HepG2 (cell line): ENCODE measurements around the gene FBXW8. TPM values are rescaled to one million over a fixed set of nuclear protein-coding genes. Genes with fewer than 3 reads are reported as not detected.

ENCODE experiments used
- AGO2 ChIP-seq: fragments of 200-400 bp; formaldehyde crosslinking; optimal IDR thresholded peaks from 2 replicates; pipeline ENCODE3; 2017; ENCODE audit warnings: mild to moderate bottlenecking, low read depth, low read length, moderate library complexity
- TOPORS ChIP-seq: sonication (generic); formaldehyde crosslinking; IDR thresholded peaks from 2 replicates; pipeline ENCODE4 v1.8.0; 2023; ENCODE audit warnings: mild to moderate bottlenecking, missing genetic modification reagents
- ZNF407 ChIP-seq: sonication (generic); formaldehyde crosslinking; IDR thresholded peaks from one replicate; pipeline ENCODE4 v1.5.1; 2020; ENCODE audit warnings: mild to moderate bottlenecking, missing genetic modification reagents; ENCODE audit errors: not compliant biosample characterization
- polyA plus RNA-seq, 8 experiments: library from polyadenylated mRNA; depleted of rRNA in 3 of 8; stranded (reverse) in 7 of 8; unstranded in 1 of 8; fragments of >200 nt; fragmentation: Illumina TruSeq in 4 of 8; extraction: Trizol in 4 of 8; gene quantifications; 2 replicates each; pipeline versions ENCODE4 v1.2.1 to v1.2.3, GENCODE V29; 2011 to 2016; ENCODE audit warnings: low read depth in 4 of 8, missing spikeins in 1 of 8, mixed read lengths in 1 of 8; ENCODE audit not compliant: insufficient read depth in 1 of 8
- total RNA-seq, 5 experiments: library from RNA; depleted of rRNA; stranded (reverse); fragments of >200 nt; fragmentation: Illumina TruSeq; extraction: Trizol; gene quantifications; 2 replicates each; pipeline ENCODE4 v1.2.3, GENCODE V29; 2016; ENCODE audit warnings: low read depth in 1 of 5

FBXW8 gene
- total and polyA plus RNA-seq, 2 of the 13 experiments (the other 11 are each of a cell fraction or from before 2014, with no cell fraction given) = 5.1 to 5.9 TPM

GRCh38 chr12:117046425-117046824, 135.7 kb downstream of the FBXW8 start (continued):
- no peak for TF ChIP-seq ZNF407 (CRISPR knock-in tag)
- TF ChIP-seq TOPORS = 0 out of 2 replicates have a peak, but pooled peaks have one; percentile 23
- TF ChIP-seq AGO2 = peak; percentile 55
